ENCODE measurements around the gene ZFP1.

- TF ChIP-seq CTCF (IDR thresholded peaks at IDR 0.05) (no peak), POLR2A (IDR thresholded peaks at IDR 0.05) (no peak)
These were observed 20.5 kb upstream of the ZFP1 start for GRCh38 chr16:75127713-75128415.
